ENCODE results near the gene CBR4.

- TF ChIP-seq POLR2A (IDR thresholded peaks at IDR 0.05) (no peak), EP300 (IDR thresholded peaks at IDR 0.05) (no peak)
- TF ChIP-seq, protein P1, sequence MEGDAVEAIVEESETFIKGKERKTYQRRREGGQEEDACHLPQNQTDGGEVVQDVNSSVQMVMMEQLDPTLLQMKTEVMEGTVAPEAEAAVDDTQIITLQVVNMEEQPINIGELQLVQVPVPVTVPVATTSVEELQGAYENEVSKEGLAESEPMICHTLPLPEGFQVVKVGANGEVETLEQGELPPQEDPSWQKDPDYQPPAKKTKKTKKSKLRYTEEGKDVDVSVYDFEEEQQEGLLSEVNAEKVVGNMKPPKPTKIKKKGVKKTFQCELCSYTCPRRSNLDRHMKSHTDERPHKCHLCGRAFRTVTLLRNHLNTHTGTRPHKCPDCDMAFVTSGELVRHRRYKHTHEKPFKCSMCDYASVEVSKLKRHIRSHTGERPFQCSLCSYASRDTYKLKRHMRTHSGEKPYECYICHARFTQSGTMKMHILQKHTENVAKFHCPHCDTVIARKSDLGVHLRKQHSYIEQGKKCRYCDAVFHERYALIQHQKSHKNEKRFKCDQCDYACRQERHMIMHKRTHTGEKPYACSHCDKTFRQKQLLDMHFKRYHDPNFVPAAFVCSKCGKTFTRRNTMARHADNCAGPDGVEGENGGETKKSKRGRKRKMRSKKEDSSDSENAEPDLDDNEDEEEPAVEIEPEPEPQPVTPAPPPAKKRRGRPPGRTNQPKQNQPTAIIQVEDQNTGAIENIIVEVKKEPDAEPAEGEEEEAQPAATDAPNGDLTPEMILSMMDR (IDR thresholded peaks at IDR 0.05), result no peak
Measured at GRCh38 chr4:168945291-168945690, 64.8 kb downstream of the CBR4 start.

All from sigmoid colon (tissue), 4 donors.